HG02840 (cell line): Measurements from ENCODE around the gene OLFM4.

Experiments
- ATAC-seq: cut with Tn5 transposase; IDR thresholded peaks from one replicate; pipeline ENCODE4 v1.9.1; 2021; ENCODE audit warnings: mild to moderate bottlenecking, moderate library complexity, moderate number of reproducible peaks; ENCODE audit not compliant: unreplicated experiment, low FRiP score

OLFM4 gene

DNA sequence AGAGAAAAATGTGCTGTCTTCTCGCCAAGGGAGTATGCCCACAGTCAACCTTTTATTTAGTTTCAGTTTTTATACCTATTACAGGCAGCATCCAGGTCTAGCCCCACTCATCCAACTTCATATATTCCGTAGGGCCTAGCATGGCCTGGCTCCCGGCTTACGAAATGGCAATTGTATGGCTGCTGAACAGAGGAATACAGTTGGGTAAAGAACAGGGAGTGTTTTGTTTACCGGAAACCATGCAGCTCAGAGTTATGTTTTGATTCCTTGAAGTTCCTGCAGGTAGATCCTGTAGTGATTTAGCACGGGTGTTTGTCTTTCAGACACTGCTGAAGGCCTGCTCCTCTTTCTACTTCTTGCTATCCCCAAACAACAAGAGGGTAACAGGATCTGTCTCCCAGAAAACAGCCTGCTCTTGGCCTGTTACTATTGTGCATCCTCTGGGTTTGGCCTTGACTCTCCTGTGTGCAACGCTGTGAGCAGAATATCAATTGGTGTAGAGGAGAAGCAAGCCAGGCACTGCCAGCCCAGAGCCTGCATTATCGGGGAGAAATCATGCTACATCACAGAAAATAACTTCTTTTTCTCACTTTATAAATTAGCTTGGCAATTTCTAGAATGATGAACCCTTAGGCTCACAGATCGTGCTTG lies 32.4 kb downstream of the OLFM4 start:
- no peak for ATAC-seq

DNA sequence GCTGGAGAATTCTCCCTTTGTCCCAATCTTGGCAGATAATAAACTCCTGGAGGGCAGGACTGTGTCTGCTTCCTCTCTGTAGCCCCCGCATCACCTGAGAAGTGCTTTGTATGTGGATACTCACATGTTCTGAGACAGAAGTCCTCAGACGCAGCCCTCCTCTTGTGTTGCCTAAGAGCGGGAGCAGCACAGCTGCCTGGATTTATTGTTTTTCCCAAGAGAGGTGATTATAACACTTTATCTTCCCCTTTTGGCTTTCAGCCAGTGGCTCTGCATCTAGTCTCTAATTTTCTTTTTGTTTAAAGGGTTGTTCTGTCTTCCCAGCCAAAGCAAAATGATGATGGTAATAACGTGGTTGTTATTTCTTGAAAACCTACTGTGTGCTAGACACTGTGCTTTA lies 36.1 kb downstream of the OLFM4 start:
- ATAC-seq = no peak

DNA sequence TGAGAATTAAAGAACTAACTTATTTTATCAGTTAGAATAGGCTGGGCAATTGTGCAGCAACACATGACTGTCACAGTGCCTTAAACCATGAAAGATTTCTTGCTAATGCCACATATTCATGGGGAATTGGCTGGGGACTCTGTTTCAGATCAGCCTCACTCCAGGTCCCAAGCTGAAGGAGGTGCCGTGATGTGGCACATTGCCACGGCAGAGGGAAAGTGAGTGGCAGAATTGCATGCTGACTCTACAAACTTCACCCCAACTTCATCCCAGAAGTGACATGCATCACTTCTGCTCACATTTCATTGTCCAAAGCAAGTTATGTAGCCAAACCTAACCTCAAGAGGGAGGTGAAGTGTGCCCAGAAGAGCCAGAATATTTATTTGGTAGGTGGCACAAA lies 37.8 kb downstream of the OLFM4 start:
- no peak for ATAC-seq

GRCh38 chr13:53068585-53069520 lies 40.2 kb downstream of the OLFM4 start:
- ATAC-seq = no peak

GRCh38 chr13:53069800-53070199 lies 41.2 kb downstream of the OLFM4 start:
- no peak for ATAC-seq

DNA sequence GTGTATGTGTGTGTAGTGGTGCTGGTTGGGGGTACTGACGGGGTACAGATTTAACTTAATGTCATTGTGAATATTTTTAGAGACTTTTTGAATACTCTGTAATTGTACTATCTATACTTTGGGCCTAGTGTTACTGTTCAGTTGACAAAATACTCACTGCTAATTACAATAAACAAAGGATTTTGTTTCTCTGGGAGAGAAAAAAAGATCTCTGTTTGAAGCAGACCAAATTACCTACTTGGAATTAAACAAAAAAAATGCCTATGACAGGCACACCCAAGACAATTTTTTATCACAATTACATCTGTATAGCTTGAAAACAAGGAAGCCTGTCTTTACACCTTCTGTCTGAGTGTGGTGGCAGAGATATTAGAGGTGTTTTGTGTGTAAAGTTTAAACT lies 45.1 kb downstream of the OLFM4 start:
- ATAC-seq = no peak

DNA sequence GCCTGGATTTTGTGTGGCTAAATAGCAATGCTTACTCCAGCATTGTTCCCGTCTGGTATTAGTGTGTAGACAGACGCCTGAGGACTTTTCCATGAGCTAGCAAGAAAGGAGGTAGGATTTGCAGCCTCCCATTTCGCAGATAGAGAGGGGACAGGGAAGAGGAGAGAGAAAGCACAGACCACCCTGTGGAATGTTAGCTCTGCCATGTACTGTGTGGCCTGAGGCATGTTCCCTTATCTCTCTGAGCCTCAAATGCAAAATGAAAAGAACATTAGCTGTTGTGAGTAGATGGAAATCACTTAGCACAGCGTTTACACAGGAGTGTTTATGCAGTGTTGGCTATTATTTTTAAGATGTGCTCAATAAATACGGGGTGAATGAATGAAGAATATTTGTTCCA lies 45.5 kb downstream of the OLFM4 start:
- ATAC-seq = no peak

DNA sequence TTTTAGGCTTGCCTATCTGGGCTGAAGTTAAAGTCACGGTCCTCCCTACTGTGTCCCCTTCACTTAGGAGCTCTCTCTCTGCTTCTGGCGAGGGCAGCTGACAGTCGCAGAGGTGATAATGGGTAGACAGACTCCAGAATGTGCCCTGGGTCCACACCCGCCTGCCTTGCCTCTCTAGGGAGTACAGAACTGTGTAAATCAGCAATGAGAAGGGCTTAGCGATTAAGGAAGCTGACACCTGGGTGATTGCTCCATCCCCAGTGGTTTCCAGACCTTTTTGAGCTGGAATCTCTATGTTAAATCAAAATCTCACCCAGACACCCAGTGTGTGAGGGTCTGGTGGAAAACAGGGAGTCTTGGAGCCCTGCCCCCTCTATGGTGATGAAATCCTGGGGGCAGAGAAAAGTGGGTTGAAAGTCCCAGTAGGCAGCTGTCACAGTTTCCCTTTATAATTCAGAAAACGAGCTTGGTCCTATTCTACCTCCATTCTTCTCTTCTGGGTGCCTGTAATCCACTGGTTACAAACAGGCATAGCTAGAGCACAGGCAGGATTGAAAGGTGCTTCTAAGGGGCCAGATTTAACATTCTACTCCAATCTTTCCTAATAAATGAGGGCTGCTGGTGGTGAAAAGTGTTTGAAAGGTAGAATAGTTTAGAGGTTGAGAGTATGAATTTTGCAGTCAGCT lies 46.9 kb downstream of the OLFM4 start:
- ATAC-seq = no peak

GRCh38 chr13:53079691-53080090 lies 51.1 kb downstream of the OLFM4 start:
- ATAC-seq = no peak

DNA sequence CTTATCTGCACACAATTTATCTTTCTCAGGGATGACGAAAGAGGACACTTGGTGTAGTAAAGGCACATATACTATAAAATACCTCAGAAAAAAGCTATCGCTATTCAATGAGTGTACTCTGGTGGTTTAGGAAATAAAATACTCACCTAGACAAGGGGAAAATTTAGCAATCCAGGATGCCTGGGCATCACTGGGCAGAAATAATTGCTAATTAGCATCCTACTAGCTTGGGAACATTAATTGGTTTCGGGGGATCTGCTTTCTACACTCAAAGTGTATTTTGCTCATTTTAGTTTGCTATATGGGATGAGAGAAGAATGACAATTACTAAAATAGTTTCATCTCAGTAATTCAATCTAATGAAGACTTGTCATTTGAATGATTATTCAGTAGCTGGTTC lies 60.3 kb downstream of the OLFM4 start:
- ATAC-seq = no peak

- ATAC-seq = no peak
Observed at GRCh38 chr13:53089951-53090350, 61.3 kb downstream of the OLFM4 start.

GRCh38 chr13:53090461-53090860 lies 61.8 kb downstream of the OLFM4 start:
- no peak for ATAC-seq

- no peak for ATAC-seq
Observed at GRCh38 chr13:53092931-53093330, 64.3 kb downstream of the OLFM4 start.

DNA sequence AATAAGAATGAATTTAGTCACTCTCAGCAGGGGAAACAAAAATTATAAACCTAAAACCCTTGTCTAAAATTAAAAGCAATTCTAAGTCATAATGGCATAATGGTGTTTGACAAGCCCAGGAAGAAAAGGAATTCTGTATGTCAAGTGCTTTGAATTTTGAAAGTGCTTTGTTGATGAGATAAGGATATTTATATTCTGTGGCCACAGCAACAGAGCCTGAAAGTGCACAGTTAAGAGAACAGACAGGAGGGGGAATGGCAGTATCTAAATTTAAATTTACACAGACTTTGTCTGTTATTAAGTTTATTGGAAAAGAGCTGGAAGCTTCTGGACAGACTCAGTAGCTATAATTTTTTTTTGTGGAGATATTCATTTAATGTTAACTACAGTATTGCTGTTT lies 69.8 kb downstream of the OLFM4 start:
- ATAC-seq = no peak

GRCh38 chr13:53100394-53101063 lies 71.9 kb downstream of the OLFM4 start:
- ATAC-seq = no peak
